Spleen (tissue), 7 donors: Measurements from ENCODE around the gene ZNF205.

Experiments
- CTCF ChIP-seq, 11 experiments: fragments of 200-600 bp in 7 of 11; fragments of 450-650 bp in 4 of 11; sonication (generic) in 4 of 11; IDR thresholded peaks in 8 of 11; conservative IDR thresholded peaks in 3 of 11; 1 replicate in 7 of 11; 2 replicates in 4 of 11; pipeline versions ENCODE4 v1.4.0 to v1.8.0; 2016 to 2021; ENCODE audit warnings: antibody characterized with exemption in 11 of 11, inconsistent platforms in 4 of 11, mild to moderate bottlenecking in 1 of 11
- POLR2A ChIP-seq, 3 donors: fragments of 450-650 bp; IDR thresholded peaks; one replicate each; pipeline ENCODE4 v1.5.1; 2017; ENCODE audit warnings: antibody characterized with exemption in 3 of 3, mild to moderate bottlenecking in 1 of 3
- donor health status: DM: no; HTN: no; CAD: no; lungs with moderate emphysema.
- donor health status: DM: no; HTN: no; CAD: no.
- donor health status: DM: no; HTN: no; CAD: no.

DNA sequence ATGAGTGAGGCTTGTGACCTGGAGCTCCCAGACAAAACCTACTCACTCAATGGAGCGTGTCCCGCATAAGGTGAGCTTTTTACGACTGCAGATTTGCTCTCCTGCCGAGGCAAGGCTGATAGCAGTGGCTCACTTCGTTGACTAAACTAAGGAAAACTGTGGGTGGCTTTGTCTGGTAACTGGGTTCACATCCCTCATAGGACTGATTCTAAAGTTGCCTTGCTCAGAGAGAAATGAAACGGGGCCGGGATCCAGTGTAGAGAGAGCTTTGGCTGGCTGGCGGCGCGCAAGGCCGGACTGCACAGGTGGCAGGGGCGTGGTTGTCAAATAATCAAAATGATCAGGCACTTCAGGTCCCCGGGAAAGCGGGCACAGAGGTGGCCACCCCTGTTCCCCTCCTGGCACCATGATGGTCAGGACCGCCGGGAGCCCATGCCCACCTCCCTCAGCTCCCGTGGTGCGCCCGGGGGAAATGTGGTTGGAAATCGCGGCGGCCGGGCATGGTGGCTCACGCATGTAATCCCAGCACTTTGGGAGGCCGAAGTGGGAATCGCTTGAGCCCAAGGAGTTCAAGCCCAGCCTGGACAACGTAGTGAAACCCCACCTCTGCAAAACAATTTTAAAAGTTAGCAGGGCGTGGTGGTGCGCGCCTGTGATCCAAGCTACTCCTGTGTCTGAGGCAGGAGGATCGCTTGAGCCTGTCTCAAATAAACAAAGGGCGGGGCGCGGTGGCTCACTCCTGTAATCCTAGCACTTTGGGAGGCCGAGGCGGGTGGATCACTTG, 49.0 kb downstream of the ZNF205 start:
- TF ChIP-seq CTCF (IDR thresholded peaks at IDR 0.05 in 8 of 11, conservative IDR thresholded peaks at IDR 0.05 in 3 of 11) (no peak), POLR2A (IDR thresholded peaks at IDR 0.05) (no peak)
